A204.1 (cell line): ENCODE measurements around the gene FAM237B.

ENCODE experiments used
- FAIRE-seq: peaks from 2 replicates; lab custom pipeline; 2012; peaks lifted over from hg19 to GRCh38; lab: Jason Lieb, UNC

The FAM237B gene

GRCh38 chr7:90290244-90291113 is 30.6 kb downstream of the FAM237B start:
- FAIRE-seq = no peak

- FAIRE-seq = no peak
Observed at GRCh38 chr7:90288154-90288553, 33.0 kb downstream of the FAM237B start.

GRCh38 chr7:90276033-90276728 is 44.9 kb downstream of the FAM237B start:
- no peak for FAIRE-seq

GRCh38 chr7:90274161-90274560 is 46.9 kb downstream of the FAM237B start:
- no peak for FAIRE-seq

GRCh38 chr7:90272242-90272641 is 48.9 kb downstream of the FAM237B start:
- no peak for FAIRE-seq

- no peak for FAIRE-seq
Observed at GRCh38 chr7:90271753-90272152, 49.4 kb downstream of the FAM237B start.

- FAIRE-seq = no peak
Observed at GRCh38 chr7:90270431-90271178, 50.5 kb downstream of the FAM237B start.

- no peak for FAIRE-seq
Observed at GRCh38 chr7:90269163-90269562, 51.9 kb downstream of the FAM237B start.

- no peak for FAIRE-seq
Observed at GRCh38 chr7:90267263-90267858, 53.7 kb downstream of the FAM237B start.

- no peak for FAIRE-seq
Observed at GRCh38 chr7:90266808-90267207, 54.3 kb downstream of the FAM237B start.
